Endothelial cell of umbilical vein (primary cell): ENCODE data around the gene SHISA3. TPM values are rescaled to one million over a fixed set of nuclear protein-coding genes. Genes with fewer than 3 reads are reported as not detected.

ENCODE experiments used
- BruUV-seq: library from RNA; stranded (reverse); fragments of 400-500 nt; replicated peaks from 2 replicates; lab custom pipeline; 2021; lab: Mats Ljungman, UMichigan
- CTCF ChIA-PET: fragments of 300-600, 350-600 bp; sonication (Branson Sonifier 250); formaldehyde crosslinking; loops from one replicate; lab custom pipeline; 2021; ENCODE audit warnings: antibody characterized with exemption, inconsistent platforms; lab: Charles Lee
- POLR2A ChIA-PET: fragments of 300-600, 350-600 bp; sonication (Branson Sonifier 250); formaldehyde crosslinking; loops from one replicate; lab custom pipeline; 2021; ENCODE audit warnings: antibody characterized with exemption, inconsistent platforms; lab: Charles Lee
- DNase-seq: peaks from one replicate; pipeline ENCODE4 v3.0.0-alpha.2; 2011; ENCODE audit warnings: low read depth, low spot score
- FAIRE-seq: peaks from 2 replicates; lab custom pipeline; 2011; peaks lifted over from hg19 to GRCh38; lab: Jason Lieb, UNC
- H2AFZ ChIP-seq: 2 replicates; pipeline ENCODE4 v1.6.0; 2012; ENCODE audit warnings: low read depth, low read length, control low read depth, inconsistent platforms
- H3K27ac ChIP-seq: 2 replicates; pipeline ENCODE4 v1.5.1; 2011; ENCODE audit warnings: low read depth, mild to moderate bottlenecking, control low read depth, low read length, moderate library complexity; ENCODE audit not compliant: insufficient read depth
- H3K27me3 ChIP-seq, 2 experiments: 2 replicates each; pipeline versions ENCODE4 v1.6.0 to v1.6.1; 2011; ENCODE audit warnings: low read length in 2 of 2, mixed read lengths in 1 of 2; ENCODE audit not compliant: control insufficient read depth in 2 of 2, insufficient read depth in 2 of 2
- H3K36me3 ChIP-seq, 2 experiments: 2 replicates in 1 of 2; 3 replicates in 1 of 2; pipeline ENCODE4 v1.5.1; 2011; ENCODE audit warnings: low read length in 2 of 2, mild to moderate bottlenecking in 1 of 2, moderate library complexity in 1 of 2; ENCODE audit not compliant: control insufficient read depth in 2 of 2, insufficient read depth in 2 of 2; ENCODE audit errors: extremely low read depth in 1 of 2
- H3K4me1 ChIP-seq: 3 replicates; pipeline ENCODE4 v1.5.1; 2011; ENCODE audit warnings: mild to moderate bottlenecking, low read length; ENCODE audit not compliant: control insufficient read depth, insufficient read depth; ENCODE audit errors: extremely low read depth
- H3K4me2 ChIP-seq: 2 replicates; pipeline ENCODE4 v1.6.1; 2011; ENCODE audit warnings: low read length, control low read depth, mixed read lengths; ENCODE audit not compliant: insufficient read depth
- H3K4me3 ChIP-seq, 3 experiments: fragments of 200-600 bp in 1 of 3; sonication (generic), shearing (Covaris generic) in 1 of 3; replicated peaks in 1 of 3; 2 replicates each; pipeline ENCODE4 v1.5.1; 2011 to 2016; ENCODE audit warnings: control low read depth in 3 of 3, low read length in 3 of 3, mild to moderate bottlenecking in 2 of 3, inconsistent platforms in 1 of 3, low read depth in 1 of 3, moderate library complexity in 1 of 3; ENCODE audit not compliant: insufficient read depth in 1 of 3
- H3K79me2 ChIP-seq: 2 replicates; pipeline ENCODE4 v1.6.0; 2012; ENCODE audit warnings: low read length, inconsistent platforms; ENCODE audit not compliant: control insufficient read depth, insufficient read depth
- H3K9ac ChIP-seq: replicated peaks from 2 replicates; pipeline ENCODE3; 2011; ENCODE audit warnings: low read length, control low read depth; ENCODE audit not compliant: insufficient read depth; ENCODE audit errors: extremely low read depth
- H3K9me1 ChIP-seq: replicated peaks from 3 replicates; pipeline ENCODE4 v1.6.0; 2011; ENCODE audit warnings: mild to moderate bottlenecking, low read length; ENCODE audit not compliant: control insufficient read depth, insufficient read depth; ENCODE audit errors: extremely low read depth
- H3K9me3 ChIP-seq: replicated peaks from 2 replicates; pipeline ENCODE4 v1.5.1; 2012; ENCODE audit warnings: low read length, inconsistent platforms; ENCODE audit not compliant: control insufficient read depth, insufficient read depth
- H4K20me1 ChIP-seq: replicated peaks from 2 replicates; pipeline ENCODE3; 2011; ENCODE audit warnings: mild to moderate bottlenecking, low read length; ENCODE audit not compliant: control insufficient read depth, insufficient read depth; ENCODE audit errors: extremely low read depth
- CTCF ChIP-seq, 2 donors: IDR thresholded peaks; 1 replicate in 1 of 2; 2 replicates in 1 of 2; pipeline ENCODE4 v1.5.1; 2011; ENCODE audit warnings: low read length in 2 of 2, mild to moderate bottlenecking in 2 of 2, moderate library complexity in 2 of 2, control low read depth in 1 of 2, inconsistent platforms in 1 of 2, low read depth in 1 of 2; ENCODE audit not compliant: insufficient read depth in 1 of 2; ENCODE audit errors: extremely low read depth in 1 of 2
- EZH2 ChIP-seq: IDR thresholded peaks from 2 replicates; pipeline ENCODE4 v1.6.1; 2012; ENCODE audit warnings: borderline replicate concordance, low read depth, mild to moderate bottlenecking, moderate library complexity, low read length, inconsistent platforms; ENCODE audit not compliant: severe bottlenecking
- FOS ChIP-seq: IDR thresholded peaks from 2 replicates; pipeline ENCODE4 v1.6.1; 2011; ENCODE audit warnings: mild to moderate bottlenecking, low read length, moderate library complexity, borderline replicate concordance; ENCODE audit not compliant: insufficient read depth
- GATA2 ChIP-seq: IDR thresholded peaks from 2 replicates; pipeline ENCODE4 v1.7.0; 2011; ENCODE audit warnings: low read depth, mild to moderate bottlenecking, moderate library complexity, mixed read lengths, low read length; ENCODE audit not compliant: insufficient read length, insufficient read depth
- JUN ChIP-seq: IDR thresholded peaks from 2 replicates; pipeline ENCODE4 v1.6.1; 2011; ENCODE audit warnings: borderline replicate concordance, low read depth; ENCODE audit not compliant: insufficient read length, insufficient read depth
- MAX ChIP-seq: IDR thresholded peaks from 2 replicates; pipeline ENCODE4 v1.6.1; 2011; ENCODE audit not compliant: insufficient read depth, insufficient read length
- MYC ChIP-seq: IDR thresholded peaks from one replicate; pipeline ENCODE4 v1.6.1; 2011; ENCODE audit warnings: mild to moderate bottlenecking, low read depth, low read length
- POLR2A ChIP-seq: IDR thresholded peaks from 2 replicates; pipeline ENCODE4 v1.6.1; 2012; ENCODE audit warnings: low read depth, mild to moderate bottlenecking, control low read depth, low read length
- POLR2AphosphoS5 ChIP-seq: IDR thresholded peaks from 2 replicates; pipeline ENCODE4 v1.6.1; 2012; ENCODE audit warnings: low read depth, mild to moderate bottlenecking, control low read depth, low read length, moderate library complexity; ENCODE audit not compliant: insufficient read depth
- dilution Hi-C: fragments of 300-500 bp; cut with MboI; formaldehyde crosslinking; loops from one replicate; pipeline ENCODE4 v1.15.0; 2019; ENCODE audit warnings: low sequenced_read_pairs; ENCODE audit not compliant: extremely low pct_ligation_motif_present
- intact Hi-C: fragments of 100-400 bp; cut with micrococcal nuclease; formaldehyde crosslinking; loops from one replicate; pipeline ENCODE4 v1.10.0; 2022
- polyA plus RNA-seq, 4 experiments: library from polyadenylated mRNA; depleted of rRNA in 3 of 4; stranded (reverse) in 3 of 4; unstranded in 1 of 4; fragments of >200 nt; gene quantifications; 2 replicates each; pipeline versions ENCODE4 v1.2.1 to v1.2.3, GENCODE V29; 2011 to 2012; ENCODE audit warnings: missing spikeins in 1 of 4
- total RNA-seq: library from RNA; stranded (reverse); gene quantifications from 2 replicates; pipeline ENCODE4 v1.2.3, GENCODE V29; 2021

Gene SHISA3
- total and polyA plus RNA-seq, 2 donors (not counting 3 experiments of a cell fraction or from before 2014, with no cell fraction given) = 12.0 to 16.6 TPM

GRCh38 chr4:42425146-42426065 lies 28.1 kb downstream of the SHISA3 start:
- no peak for DNase-seq
- H3K4me1 ChIP-seq = no peaks in the 10 kb centered on the region
- H3K4me2 ChIP-seq = no peak overlapping the region
- H3K79me2 ChIP-seq = no peaks in the 10 kb centered on the region
- no peak for FAIRE-seq
- no peaks in the 10 kb centered on the region for H3K36me3 ChIP-seq
- ChIA-PET POLR2A (no interaction called here), CTCF (no interaction called here)
- no peak overlapping the region for H3K9ac ChIP-seq
- dilution Hi-C loops (no loop called here), intact Hi-C loops (no loop called here)
- no peak overlapping the region for H3K4me3 ChIP-seq
- H3K9me1 ChIP-seq = no peaks in the 10 kb centered on the region
- no peak for TF ChIP-seq MAX
- TF ChIP-seq MYC = no peak
- TF ChIP-seq EZH2 = no peak
- no peak for TF ChIP-seq JUN
- no peak for TF ChIP-seq POLR2AphosphoS5
- no peak for TF ChIP-seq CTCF (IDR thresholded peaks at IDR 0.05; ENCODE audit: extremely low read depth in 1 of 2, insufficient read depth in 1 of 2, low read depth in 1 of 2, low read length in 2 of 2)
- TF ChIP-seq GATA2 = no peak
- no peak for TF ChIP-seq FOS
- no peak for TF ChIP-seq POLR2A
- H2AFZ ChIP-seq = no peak overlapping the region
- no peaks in the 10 kb centered on the region for H4K20me1 ChIP-seq
- H3K9me3 ChIP-seq = no peaks in the 10 kb centered on the region
- BruUV-seq = no TSS peak
- H3K27ac ChIP-seq = no peak overlapping the region
- no peaks in the 10 kb centered on the region for H3K27me3 ChIP-seq
